Adipocyte (in vitro differentiated cells): Measurements from ENCODE around the gene SLC38A7.
"Not testable (repeated sequence)": the region's sequence is repeated elsewhere in the genome, so short reads cannot be mapped to it uniquely, and the experiment has no call there.

Experiments used
- DNase-seq: peaks from one replicate; pipeline ENCODE4 v3.0.0-alpha.2; 2015; ENCODE audit warnings: low read depth
- H3K27me3 ChIP-seq: replicated peaks from 2 replicates; pipeline ENCODE4 v1.7.0; 2013; ENCODE audit warnings: mild to moderate bottlenecking, low read length, moderate library complexity; ENCODE audit not compliant: control insufficient read depth, insufficient read depth
- H3K36me3 ChIP-seq: 2 replicates; pipeline ENCODE4 v1.7.0; 2013; ENCODE audit warnings: low read length, mild to moderate bottlenecking, moderate library complexity; ENCODE audit not compliant: control insufficient read depth, insufficient read depth, severe bottlenecking
- H3K4me1 ChIP-seq: 2 replicates; pipeline ENCODE4 v1.7.0; 2013; ENCODE audit warnings: mild to moderate bottlenecking, low read length, moderate library complexity; ENCODE audit not compliant: control insufficient read depth, insufficient read depth
- H3K4me3 ChIP-seq: 2 replicates; pipeline ENCODE4 v1.7.0; 2013; ENCODE audit warnings: mild to moderate bottlenecking, low read length, moderate library complexity
- H3K9ac ChIP-seq: 2 replicates; pipeline ENCODE4 v1.7.0; 2013; ENCODE audit warnings: mild to moderate bottlenecking, low read length, moderate library complexity
- H3K9me3 ChIP-seq: 2 replicates; pipeline ENCODE4 v1.7.0; 2013; ENCODE audit warnings: mild to moderate bottlenecking, low read length, moderate library complexity; ENCODE audit not compliant: control insufficient read depth

Gene SLC38A7

DNA sequence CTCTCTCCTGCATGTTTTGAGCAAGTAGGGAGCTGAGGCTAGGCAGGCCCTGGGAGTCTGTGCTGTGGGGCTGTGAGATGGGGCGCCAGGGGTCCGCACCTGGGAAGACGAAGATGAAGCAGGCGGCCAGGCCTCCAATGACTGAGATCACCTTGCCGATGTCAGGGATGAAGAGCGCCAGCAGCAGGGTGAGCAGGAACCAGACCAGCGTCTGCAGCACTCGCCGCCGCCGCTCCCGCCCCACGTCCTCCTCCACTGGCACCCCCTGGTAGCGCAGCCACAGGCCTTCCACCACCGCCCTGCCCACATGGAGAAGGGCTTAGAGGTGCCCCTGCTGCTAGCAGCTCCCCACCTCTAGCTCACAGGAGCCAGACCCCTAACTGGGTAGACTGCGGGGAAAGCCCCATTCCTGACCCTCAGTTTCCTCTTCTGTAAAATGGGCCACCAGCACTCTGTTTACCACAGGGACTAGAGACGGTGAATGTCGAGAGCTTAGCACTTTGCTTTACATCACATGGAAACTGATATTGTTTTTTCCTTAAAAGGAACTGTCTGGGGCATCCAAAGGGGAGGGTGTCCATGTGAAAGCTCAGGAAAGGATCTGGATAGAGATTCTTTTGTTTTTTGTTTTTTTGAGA lies 13.5 kb downstream of the SLC38A7 start:
- Histone ChIP-seq H3K27me3 (no peaks in the 10 kb centered on the region), H3K9ac (no peak overlapping the region), H3K4me3 (no peak overlapping the region), H3K4me1 (no peaks in the 10 kb centered on the region), H3K9me3 (no peaks in the 10 kb centered on the region), H3K36me3 (peaks cover 42% of the 10 kb centered on the region)
- no peak for DNase-seq

DNA sequence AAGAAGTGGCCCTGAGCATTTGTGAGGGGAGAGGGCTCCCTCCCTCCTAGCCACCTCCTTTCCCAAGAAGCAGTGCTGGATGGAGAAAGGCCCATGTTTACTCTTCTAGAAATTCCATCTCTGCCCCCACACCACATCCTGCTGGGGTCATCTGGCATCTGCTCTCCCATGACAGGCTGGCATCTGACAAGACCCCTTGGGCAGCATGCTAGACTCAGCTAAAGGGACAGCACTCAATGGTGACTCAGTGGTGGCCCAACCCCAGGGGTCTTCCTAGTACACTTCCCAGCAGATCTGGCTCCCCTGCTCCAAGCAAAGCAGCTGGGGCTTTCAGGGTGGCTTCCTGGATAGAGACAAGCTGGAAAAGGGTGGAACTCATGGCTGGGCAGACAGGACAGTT lies 14.4 kb downstream of the SLC38A7 start:
- Histone ChIP-seq H3K9ac (no peak overlapping the region), H3K27me3 (no peaks in the 10 kb centered on the region), H3K9me3 (no peaks in the 10 kb centered on the region), H3K4me3 (no peak overlapping the region), H3K36me3 (peaks cover 35% of the 10 kb centered on the region), H3K4me1 (no peaks in the 10 kb centered on the region)
- DNase-seq = no peak

DNA sequence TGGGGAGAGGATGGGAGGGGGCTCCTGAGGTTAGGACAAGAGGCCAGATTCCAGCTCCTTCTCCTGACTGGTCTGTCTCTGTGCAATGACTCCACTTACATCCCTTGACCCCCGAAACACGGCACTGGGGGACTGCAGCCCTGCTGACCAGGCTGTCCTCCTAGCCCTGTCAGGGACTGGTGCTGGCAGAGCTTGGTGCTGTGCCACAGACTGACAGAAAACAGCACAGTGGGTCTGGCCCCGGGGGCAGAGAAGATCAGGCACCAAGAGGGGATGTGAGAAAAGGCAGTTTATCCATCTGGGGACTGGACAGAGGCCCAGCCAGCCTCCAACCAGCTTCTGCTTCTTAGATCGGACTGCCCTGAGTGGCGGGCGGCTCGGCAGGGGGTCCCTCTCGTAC lies 19.4 kb downstream of the SLC38A7 start:
- H3K4me3 ChIP-seq = no peak overlapping the region
- peaks cover 4% of the 10 kb centered on the region for H3K4me1 ChIP-seq
- H3K9me3 ChIP-seq = no peaks in the 10 kb centered on the region
- peaks cover 19% of the 10 kb centered on the region for H3K36me3 ChIP-seq
- no peak overlapping the region for H3K9ac ChIP-seq
- no peaks in the 10 kb centered on the region for H3K27me3 ChIP-seq
- DNase-seq = no peak

GRCh38 chr16:58661199-58661830 lies 23.3 kb downstream of the SLC38A7 start:
- Histone ChIP-seq H3K9ac (no peak overlapping the region), H3K4me1 (peaks cover 4% of the 10 kb centered on the region), H3K9me3 (peaks cover 4% of the 10 kb centered on the region), H3K4me3 (no peak overlapping the region), H3K36me3 (peaks cover under 1% of the 10 kb centered on the region), H3K27me3 (no peaks in the 10 kb centered on the region)
- DNase-seq = peak; percentile 94

GRCh38 chr16:58659911-58660310 lies 24.7 kb downstream of the SLC38A7 start:
- not testable (repeated sequence) for H3K4me1 ChIP-seq, H3K27me3 ChIP-seq, DNase-seq

DNA sequence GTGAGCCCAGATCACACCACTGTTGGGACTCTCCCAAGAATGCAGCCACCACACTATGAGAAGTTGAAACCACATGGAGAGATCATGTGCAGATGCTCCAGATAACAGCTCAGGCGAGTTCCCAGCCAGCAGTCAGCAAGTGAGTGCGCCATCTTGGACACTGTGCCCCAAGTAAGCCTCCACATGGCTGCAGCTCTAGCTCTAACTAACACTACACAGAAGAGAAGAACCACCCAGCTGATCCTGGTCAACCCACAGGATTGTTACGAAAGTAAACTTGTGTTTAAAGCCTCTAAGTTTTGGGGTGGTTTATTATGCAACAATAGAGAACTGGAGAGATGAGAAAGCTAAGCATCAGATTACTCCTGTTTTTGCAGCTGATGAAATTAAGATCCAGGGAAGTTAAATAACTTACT lies 25.8 kb downstream of the SLC38A7 start:
- H3K9ac ChIP-seq = no peak overlapping the region
- DNase-seq = peak; percentile 32
- H3K36me3 ChIP-seq = no peaks in the 10 kb centered on the region
- H3K4me1 ChIP-seq = peaks cover 4% of the 10 kb centered on the region
- H3K9me3 ChIP-seq = peaks cover 4% of the 10 kb centered on the region
- H3K4me3 ChIP-seq = no peak overlapping the region
- no peaks in the 10 kb centered on the region for H3K27me3 ChIP-seq

More at GRCh38 chr16:58659911-58660310, 24.7 kb downstream of the SLC38A7 start:
- not testable (repeated sequence) for H3K4me3 ChIP-seq, H3K36me3 ChIP-seq, H3K9me3 ChIP-seq, H3K9ac ChIP-seq

DNA sequence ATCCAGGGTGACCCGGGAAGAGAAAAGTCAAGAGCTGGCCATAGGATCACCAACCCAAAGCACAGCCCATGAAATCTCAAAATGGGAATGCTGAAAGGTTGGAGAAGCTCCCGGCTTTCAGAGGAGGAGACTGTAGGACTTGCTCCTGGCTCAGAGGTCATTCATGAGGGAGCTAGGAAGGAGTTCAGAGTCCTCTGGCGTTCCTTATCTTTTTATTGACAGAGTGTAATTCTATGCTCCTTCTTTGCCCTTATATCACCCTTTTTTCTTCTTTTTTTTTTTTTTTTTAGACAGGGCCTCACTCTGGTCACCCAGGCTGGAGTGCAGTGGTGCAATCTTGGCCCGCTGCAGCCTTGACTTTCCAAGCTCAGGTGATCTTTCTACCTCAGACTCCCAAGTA lies 27.7 kb downstream of the SLC38A7 start:
- Histone ChIP-seq H3K4me3 (no peak overlapping the region), H3K9me3 (peaks cover 4% of the 10 kb centered on the region), H3K9ac (no peak overlapping the region), H3K4me1 (peaks cover 8% of the 10 kb centered on the region), H3K36me3 (no peaks in the 10 kb centered on the region), H3K27me3 (no peaks in the 10 kb centered on the region)
- no peak for DNase-seq

DNA sequence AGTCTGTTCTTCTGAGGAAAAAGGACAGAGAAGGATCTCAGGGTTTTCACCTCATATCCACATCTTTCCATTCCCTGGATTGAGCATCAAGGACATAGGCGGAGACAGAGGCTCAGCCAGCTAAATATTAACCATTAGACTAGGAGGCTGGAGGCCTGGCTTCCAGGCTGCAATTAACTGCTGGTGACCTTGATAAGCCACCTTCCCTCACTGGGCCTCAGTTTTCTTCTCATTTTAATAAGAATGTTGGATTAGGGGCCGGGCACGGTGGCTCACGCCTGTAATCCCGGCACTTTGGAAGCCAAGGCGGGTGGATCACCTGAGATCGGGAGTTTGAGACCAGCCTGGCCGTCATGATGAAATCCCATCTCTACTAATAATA lies 29.4 kb downstream of the SLC38A7 start:
- DNase-seq = no peak
- no peak overlapping the region for H3K9ac ChIP-seq
- no peaks in the 10 kb centered on the region for H3K36me3 ChIP-seq
- peaks cover 4% of the 10 kb centered on the region for H3K9me3 ChIP-seq
- H3K4me3 ChIP-seq = no peak overlapping the region
- no peaks in the 10 kb centered on the region for H3K27me3 ChIP-seq
- H3K4me1 ChIP-seq = peaks cover 12% of the 10 kb centered on the region

DNA sequence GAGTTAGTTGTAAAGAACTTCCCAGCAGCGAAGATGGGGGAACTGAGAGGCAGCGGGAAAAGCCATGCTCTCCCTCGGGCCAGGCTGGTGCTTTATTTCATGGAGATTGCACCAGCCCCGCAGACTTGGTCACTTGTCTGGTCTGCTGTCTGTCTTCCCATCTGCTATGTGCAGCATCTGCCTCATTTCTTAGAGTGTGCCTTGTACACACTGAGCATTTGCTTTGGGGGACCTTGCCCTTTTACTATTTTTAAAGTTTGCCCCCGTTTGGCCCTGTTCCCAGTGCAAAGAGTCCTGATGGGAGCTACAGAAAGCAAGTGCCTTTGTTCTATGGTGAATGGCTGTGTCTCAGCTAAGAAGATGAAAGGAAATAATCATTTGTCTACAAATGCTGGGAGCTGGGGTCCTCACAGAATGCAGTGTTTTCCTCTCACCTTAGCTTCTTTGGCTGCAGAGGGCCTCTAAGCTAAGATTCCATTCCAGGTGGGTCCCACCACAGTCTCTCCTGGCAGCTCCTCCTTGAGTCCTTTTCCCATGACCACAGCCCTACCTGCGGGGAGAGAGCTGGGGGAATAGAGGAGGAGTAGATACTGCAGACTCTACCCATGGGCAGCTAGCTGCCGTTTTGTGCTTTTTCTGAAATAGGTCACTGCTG lies 29.9 kb downstream of the SLC38A7 start:
- H3K36me3 ChIP-seq = no peaks in the 10 kb centered on the region
- DNase-seq = no peak
- peaks cover 4% of the 10 kb centered on the region for H3K9me3 ChIP-seq
- H3K4me3 ChIP-seq = no peak overlapping the region
- H3K27me3 ChIP-seq = no peaks in the 10 kb centered on the region
- no peak overlapping the region for H3K9ac ChIP-seq
- H3K4me1 ChIP-seq = peaks cover 14% of the 10 kb centered on the region

DNA sequence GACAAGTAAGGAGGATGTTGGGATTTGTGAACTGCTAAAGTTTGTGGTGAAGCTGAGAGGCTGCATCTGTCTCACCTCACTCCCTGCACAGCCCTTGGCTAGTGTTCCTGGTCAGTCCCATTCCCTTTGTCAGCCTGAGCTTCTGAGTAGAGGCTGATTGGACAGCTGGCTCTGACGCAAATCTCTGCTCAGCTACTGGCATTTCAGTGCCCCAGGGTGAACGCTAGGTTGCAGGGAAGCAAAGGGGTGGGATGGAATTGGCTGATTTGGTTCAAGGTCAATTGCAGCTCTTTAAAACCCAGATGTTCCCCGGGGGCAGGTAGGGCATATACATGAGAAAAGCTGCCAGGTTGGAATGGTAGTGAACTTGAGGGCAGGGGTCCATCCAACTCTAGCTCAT lies 31.8 kb downstream of the SLC38A7 start:
- Histone ChIP-seq H3K27me3 (no peaks in the 10 kb centered on the region), H3K36me3 (no peaks in the 10 kb centered on the region), H3K9ac (no peak overlapping the region), H3K4me1 (peaks cover 17% of the 10 kb centered on the region), H3K9me3 (no peaks in the 10 kb centered on the region), H3K4me3 (no peak overlapping the region)
- DNase-seq = no peak

- H3K27me3 ChIP-seq = no peaks in the 10 kb centered on the region
- peak; percentile 42 for DNase-seq
- peaks cover 17% of the 10 kb centered on the region for H3K4me1 ChIP-seq
- no peaks in the 10 kb centered on the region for H3K9me3 ChIP-seq
- no peak overlapping the region for H3K4me3 ChIP-seq
- no peaks in the 10 kb centered on the region for H3K36me3 ChIP-seq
- no peak overlapping the region for H3K9ac ChIP-seq
These were observed 32.6 kb downstream of the SLC38A7 start for GRCh38 chr16:58651965-58652348.
